H9 (cell line): ENCODE results near the gene ARRB1. TPM values are rescaled to one million over a fixed set of nuclear protein-coding genes. Genes with fewer than 3 reads are reported as not detected.
A peak's percentile ranks its signal among the peaks of the same experiment; 100 is the strongest.

Experiments used
- DNase-seq: peaks from one replicate; pipeline ENCODE4 v3.0.0-alpha.2; 2017
- H2AFZ ChIP-seq: one replicate; pipeline ENCODE4 v1.6.1; 2013; ENCODE audit warnings: mild to moderate bottlenecking, low read length, control low read depth, moderate library complexity
- H2AK5ac ChIP-seq: 2 replicates; pipeline ENCODE4 v1.6.1; 2013; ENCODE audit warnings: low read length, control low read depth, mixed read lengths; ENCODE audit not compliant: insufficient read length
- H2BK120ac ChIP-seq: one replicate; pipeline ENCODE4 v1.6.1; 2013; ENCODE audit warnings: low read depth, mild to moderate bottlenecking, low read length, control low read depth, inconsistent platforms; ENCODE audit not compliant: poor library complexity, severe bottlenecking
- H2BK12ac ChIP-seq: 2 replicates; pipeline ENCODE4 v1.6.1; 2013; ENCODE audit warnings: low read length, control low read depth, mixed read lengths, low read depth; ENCODE audit not compliant: insufficient read length
- H2BK15ac ChIP-seq: 2 replicates; pipeline ENCODE4 v1.6.1; 2013; ENCODE audit warnings: low read depth, low read length, control low read depth
- H2BK20ac ChIP-seq: one replicate; pipeline ENCODE4 v1.6.1; 2013; ENCODE audit warnings: low read depth, mild to moderate bottlenecking, low read length, control low read depth, inconsistent platforms; ENCODE audit not compliant: poor library complexity, severe bottlenecking
- H2BK5ac ChIP-seq: 2 replicates; pipeline ENCODE4 v1.6.1; 2013; ENCODE audit warnings: low read length, control low read depth, mixed read lengths; ENCODE audit not compliant: insufficient read length
- H3K14ac ChIP-seq: 2 replicates; pipeline ENCODE4 v1.6.1; 2013; ENCODE audit warnings: low read length, control low read depth; ENCODE audit not compliant: insufficient read depth
- H3K18ac ChIP-seq: 2 replicates; pipeline ENCODE4 v1.6.1; 2013; ENCODE audit warnings: low read depth, mild to moderate bottlenecking, mixed read lengths, low read length, control low read depth; ENCODE audit not compliant: insufficient read length
- H3K23ac ChIP-seq: 2 replicates; pipeline ENCODE4 v1.6.1; 2013; ENCODE audit warnings: low read length, control low read depth, mixed read lengths, low read depth; ENCODE audit not compliant: insufficient read length
- H3K23me2 ChIP-seq: 2 replicates; pipeline ENCODE4 v1.6.1; 2013; ENCODE audit warnings: low read depth, mild to moderate bottlenecking, mixed read lengths, low read length, control low read depth; ENCODE audit not compliant: insufficient read length, poor library complexity, severe bottlenecking
- H3K27ac ChIP-seq: 2 replicates; pipeline ENCODE4 v1.5.1; 2013; ENCODE audit warnings: low read length, control low read depth, mixed read lengths, low read depth; ENCODE audit not compliant: insufficient read length
- H3K27me3 ChIP-seq: 2 replicates; pipeline ENCODE4 v1.6.1; 2013; ENCODE audit warnings: low read length, control low read depth, inconsistent platforms; ENCODE audit not compliant: insufficient read depth
- H3K4ac ChIP-seq: 2 replicates; pipeline ENCODE4 v1.6.1; 2013; ENCODE audit warnings: low read depth, mild to moderate bottlenecking, control low read depth, inconsistent platforms, low read length, moderate library complexity
- H3K4me1 ChIP-seq: 2 replicates; pipeline ENCODE4 v1.6.1; 2013; ENCODE audit warnings: low read length, control low read depth, inconsistent platforms; ENCODE audit not compliant: insufficient read depth
- H3K4me2 ChIP-seq: 2 replicates; pipeline ENCODE4 v1.6.1; 2013; ENCODE audit warnings: low read length, control low read depth, mixed read lengths; ENCODE audit not compliant: insufficient read length, insufficient read depth
- H3K56ac ChIP-seq: 2 replicates; pipeline ENCODE4 v1.6.1; 2013; ENCODE audit warnings: low read depth, mild to moderate bottlenecking, mixed read lengths, low read length, control low read depth; ENCODE audit not compliant: insufficient read length
- H3K79me1 ChIP-seq: 2 replicates; pipeline ENCODE4 v1.6.1; 2013; ENCODE audit warnings: low read depth, mild to moderate bottlenecking, moderate library complexity, low read length, control low read depth, inconsistent platforms; ENCODE audit not compliant: insufficient read depth, poor library complexity, severe bottlenecking
- H3K79me2 ChIP-seq: 2 replicates; pipeline ENCODE4 v1.6.1; 2013; ENCODE audit warnings: low read length, control low read depth, inconsistent platforms; ENCODE audit not compliant: insufficient read depth
- H3K9ac ChIP-seq: 2 replicates; pipeline ENCODE4 v1.6.1; 2013; ENCODE audit warnings: low read length, control low read depth, mixed read lengths; ENCODE audit not compliant: insufficient read length; ENCODE audit errors: extremely low read depth
- H3K9me3 ChIP-seq: one replicate; pipeline ENCODE4 v1.6.1; 2013; ENCODE audit warnings: low read depth, low read length, inconsistent platforms; ENCODE audit not compliant: control insufficient read depth
- H3T11ph ChIP-seq: one replicate; pipeline ENCODE4 v1.6.1; 2013; ENCODE audit warnings: mild to moderate bottlenecking, low read length, control low read depth, inconsistent platforms
- H4K20me1 ChIP-seq: one replicate; pipeline ENCODE4 v1.6.1; 2013; ENCODE audit not compliant: control insufficient read depth, insufficient read length, insufficient read depth
- H4K5ac ChIP-seq: 2 replicates; pipeline ENCODE4 v1.6.1; 2013; ENCODE audit warnings: low read depth, mild to moderate bottlenecking, mixed read lengths, low read length, control low read depth; ENCODE audit not compliant: insufficient read length
- H4K8ac ChIP-seq: replicated peaks from 2 replicates; pipeline ENCODE4 v1.6.1; 2013; ENCODE audit warnings: low read length, control low read depth, mixed read lengths, low read depth; ENCODE audit not compliant: insufficient read length
- H4K91ac ChIP-seq: 2 replicates; pipeline ENCODE4 v1.6.1; 2013; ENCODE audit warnings: low read depth, mild to moderate bottlenecking, moderate library complexity, mixed read lengths, low read length, control low read depth; ENCODE audit not compliant: insufficient read length
- H3K27ac Mint-ChIP-seq, 3 experiments: 2 replicates in 2 of 3; 3 replicates in 1 of 3; pipeline ENCODE4 v1.8.0; 2020 to 2021; ENCODE audit warnings: mixed read lengths in 3 of 3, mild to moderate bottlenecking in 1 of 3, moderate library complexity in 1 of 3
- H3K27me3 Mint-ChIP-seq: 2 replicates; pipeline ENCODE4 v1.8.0; 2021; ENCODE audit warnings: low read depth, mild to moderate bottlenecking, moderate library complexity, mixed read lengths
- H3K36me3 Mint-ChIP-seq, 3 experiments: 2 replicates in 2 of 3; 3 replicates in 1 of 3; pipeline ENCODE4 v1.8.0; 2020 to 2021; ENCODE audit warnings: low read depth in 3 of 3, mixed read lengths in 3 of 3; ENCODE audit not compliant: insufficient read depth in 1 of 3
- H3K4me1 Mint-ChIP-seq, 2 experiments: 2 replicates each; pipeline ENCODE4 v1.8.0; 2020; ENCODE audit warnings: mixed read lengths in 2 of 2
- H3K4me3 Mint-ChIP-seq, 2 experiments: 2 replicates in 1 of 2; 3 replicates in 1 of 2; pipeline ENCODE4 v1.8.0; 2020 to 2021; ENCODE audit warnings: mild to moderate bottlenecking in 2 of 2, mixed read lengths in 2 of 2, moderate library complexity in 1 of 2
- H3K9me3 Mint-ChIP-seq, 2 experiments: 2 replicates in 1 of 2; 3 replicates in 1 of 2; pipeline ENCODE4 v1.8.0; 2020; ENCODE audit warnings: mild to moderate bottlenecking in 2 of 2, mixed read lengths in 2 of 2, moderate library complexity in 1 of 2
- WGBS: extraction: QIAGEN DNeasy Blood & Tissue Kit; methylation state at CpG from one replicate; pipeline ENCODE4 v1.1.7; 2013; ENCODE audit warnings: missing lambda C conversion rate, low lambda C conversion rate, mixed read lengths; ENCODE audit not compliant: insufficient read length; ENCODE audit errors: extremely low coverage; 5-methylcytosine and 5-hydroxymethylcytosine counted together
- total RNA-seq: library from RNA; stranded (reverse); gene quantifications from 2 replicates; pipeline ENCODE4 v1.2.1, GENCODE V29; 2021
- TF ChIP-seq, protein P1 (sequence below): fragments of 200-600 bp; sonication (generic); conservative IDR thresholded peaks from 3 replicates; pipeline ENCODE4 v1.8.0; 2021; ENCODE audit warnings: antibody characterized with exemption, mild to moderate bottlenecking

Gene ARRB1
- total RNA-seq, 1 experiment from 2014 or later: 20.6 TPM

DNA sequence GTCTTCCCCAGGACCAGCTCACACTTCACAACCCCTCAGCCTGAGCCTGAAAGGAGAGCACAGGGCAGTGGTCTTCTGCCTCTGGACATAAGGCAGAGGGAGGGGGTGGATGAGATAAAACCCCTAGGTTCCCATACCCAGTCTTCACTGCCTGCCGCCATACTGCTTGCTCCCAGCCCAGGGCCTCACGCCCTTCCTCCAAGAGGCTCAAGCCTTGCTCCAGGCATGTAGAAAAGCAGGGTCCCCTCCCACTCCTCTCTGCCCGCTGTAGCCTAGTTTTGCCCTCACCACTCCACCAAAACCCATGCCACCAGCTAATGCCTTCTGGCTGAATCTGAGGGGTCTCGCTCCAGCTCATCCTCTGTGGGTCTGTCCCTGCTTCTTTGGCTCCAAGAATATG, 5.2 kb downstream of the ARRB1 start:
- Mint-ChIP-seq H3K9me3 (no peaks in the 10 kb centered on the region; a peak in 1 of 5 replicates), H3K27me3 (peaks cover 7% of the 10 kb centered on the region), H3K27ac (peak overlapping the region in 2 of 3 experiments; percentile 14 to 85; a peak in 4 of 7 replicates), H3K4me1 (peaks cover 84 to 88% of the 10 kb centered on the region in 2 experiments), H3K4me3 (no peak overlapping the region), H3K36me3 (no peaks in the 10 kb centered on the region; a peak in 1 of 7 replicates)
- H2AFZ ChIP-seq: no peak overlapping the region
- H3K23me2 ChIP-seq: peaks cover 5% of the 10 kb centered on the region
- no CpG with 5 or more reads among the region's 4 CpGs for WGBS
- H3K18ac ChIP-seq: no peak overlapping the region
- H3K4me1 ChIP-seq: peaks cover 17% of the 10 kb centered on the region; the same call in 1 of the 2 replicates
- no peak overlapping the region for H2BK5ac ChIP-seq
- H2AK5ac ChIP-seq: no peak overlapping the region
- H3K9ac ChIP-seq: no peak overlapping the region
- no peaks in the 10 kb centered on the region for H3K9me3 ChIP-seq
- no peak overlapping the region for H2BK120ac ChIP-seq
- no peak overlapping the region for H2BK20ac ChIP-seq
- peaks cover 2% of the 10 kb centered on the region; the same call in 1 of the 2 replicates for H3K27me3 ChIP-seq
- TF ChIP-seq, protein P1, sequence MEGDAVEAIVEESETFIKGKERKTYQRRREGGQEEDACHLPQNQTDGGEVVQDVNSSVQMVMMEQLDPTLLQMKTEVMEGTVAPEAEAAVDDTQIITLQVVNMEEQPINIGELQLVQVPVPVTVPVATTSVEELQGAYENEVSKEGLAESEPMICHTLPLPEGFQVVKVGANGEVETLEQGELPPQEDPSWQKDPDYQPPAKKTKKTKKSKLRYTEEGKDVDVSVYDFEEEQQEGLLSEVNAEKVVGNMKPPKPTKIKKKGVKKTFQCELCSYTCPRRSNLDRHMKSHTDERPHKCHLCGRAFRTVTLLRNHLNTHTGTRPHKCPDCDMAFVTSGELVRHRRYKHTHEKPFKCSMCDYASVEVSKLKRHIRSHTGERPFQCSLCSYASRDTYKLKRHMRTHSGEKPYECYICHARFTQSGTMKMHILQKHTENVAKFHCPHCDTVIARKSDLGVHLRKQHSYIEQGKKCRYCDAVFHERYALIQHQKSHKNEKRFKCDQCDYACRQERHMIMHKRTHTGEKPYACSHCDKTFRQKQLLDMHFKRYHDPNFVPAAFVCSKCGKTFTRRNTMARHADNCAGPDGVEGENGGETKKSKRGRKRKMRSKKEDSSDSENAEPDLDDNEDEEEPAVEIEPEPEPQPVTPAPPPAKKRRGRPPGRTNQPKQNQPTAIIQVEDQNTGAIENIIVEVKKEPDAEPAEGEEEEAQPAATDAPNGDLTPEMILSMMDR: no peak
- no peak overlapping the region for H3K56ac ChIP-seq
- no peak overlapping the region for H3K4me2 ChIP-seq
- H4K5ac ChIP-seq: no peak overlapping the region
- no peaks in the 10 kb centered on the region for H3K79me1 ChIP-seq
- H3K14ac ChIP-seq: no peak overlapping the region
- no peaks in the 10 kb centered on the region; the same call in 1 of the 2 replicates for H3K79me2 ChIP-seq
- no peak overlapping the region for H2BK15ac ChIP-seq
- H2BK12ac ChIP-seq: no peak overlapping the region
- no peak overlapping the region for H3K23ac ChIP-seq
- no peak overlapping the region for H4K91ac ChIP-seq
- H4K8ac ChIP-seq: no peak overlapping the region
- H3T11ph ChIP-seq: no peak overlapping the region
- no peak overlapping the region for H3K4ac ChIP-seq
- DNase-seq: no peak
- no peaks in the 10 kb centered on the region for H4K20me1 ChIP-seq
- no peak overlapping the region for H3K27ac ChIP-seq
